A673 (cell line): Measurements from ENCODE around the gene SLC38A2. TPM values are rescaled to one million over a fixed set of nuclear protein-coding genes. Genes with fewer than 3 reads are reported as not detected.

Experiments
- BruUV-seq: library from RNA; stranded (reverse); fragments of 400-500 nt; replicated peaks from 2 replicates; lab custom pipeline; 2021; lab: Mats Ljungman, UMichigan
- CTCF ChIA-PET: fragments of 300-600 bp; sonication (Branson Sonifier 250); formaldehyde crosslinking; loops from one replicate; lab custom pipeline; 2022; ENCODE audit warnings: antibody characterized with exemption; lab: Charles Lee
- POLR2A ChIA-PET: fragments of 300-600 bp; sonication (Branson Sonifier 250); formaldehyde crosslinking; loops from one replicate; lab custom pipeline; 2022; ENCODE audit warnings: antibody characterized with exemption; ENCODE audit not compliant: low non-redundant PET; lab: Charles Lee
- DNase-seq: peaks from one replicate; pipeline ENCODE4 v3.0.0-alpha.2; 2015; ENCODE audit warnings: low spot score
- H3K27ac ChIP-seq: fragments of 200-600 bp; sonication (generic); 2 replicates; pipeline ENCODE4 v1.5.1; 2016; ENCODE audit warnings: mixed run types, low read depth, mild to moderate bottlenecking, mixed read lengths, antibody characterized with exemption, low read length; ENCODE audit not compliant: poor library complexity, severe bottlenecking
- H3K27me3 ChIP-seq: fragments of 200-600 bp; sonication (generic); replicated peaks from 2 replicates; pipeline ENCODE4 v1.6.1; 2017; ENCODE audit warnings: mixed run types, low read depth, mild to moderate bottlenecking, mixed read lengths, antibody characterized with exemption, low read length; ENCODE audit not compliant: insufficient read depth, poor library complexity
- H3K36me3 ChIP-seq: fragments of 200-600 bp; sonication (generic); 2 replicates; pipeline ENCODE4 v1.6.1; 2016; ENCODE audit warnings: mixed run types, mild to moderate bottlenecking, mixed read lengths, antibody characterized with exemption, low read length; ENCODE audit not compliant: insufficient read depth, poor library complexity, severe bottlenecking
- H3K4me1 ChIP-seq: fragments of 200-600 bp; sonication (generic); 2 replicates; pipeline ENCODE4 v1.6.1; 2017; ENCODE audit warnings: mixed run types, mild to moderate bottlenecking, mixed read lengths, antibody characterized with exemption, low read length; ENCODE audit not compliant: insufficient read depth, poor library complexity, severe bottlenecking
- H3K4me3 ChIP-seq: fragments of 200-600 bp; sonication (generic); 2 replicates; pipeline ENCODE4 v1.5.1; 2016; ENCODE audit warnings: low read depth, mixed run types, mild to moderate bottlenecking, mixed read lengths, low read length; ENCODE audit not compliant: poor library complexity, severe bottlenecking
- H3K9me3 ChIP-seq: fragments of 200-600 bp; sonication (generic); 2 replicates; pipeline ENCODE4 v1.6.1; 2016; ENCODE audit warnings: mixed run types, low read depth, mild to moderate bottlenecking, mixed read lengths, antibody characterized with exemption, low read length; ENCODE audit not compliant: poor library complexity, severe bottlenecking
- EZH2 ChIP-seq: fragments of 200-600 bp; sonication (generic); IDR thresholded peaks from 2 replicates; pipeline ENCODE4 v1.6.1; 2017; ENCODE audit warnings: borderline replicate concordance, low read depth, mild to moderate bottlenecking, mixed read lengths, antibody characterized with exemption, low read length; ENCODE audit not compliant: poor library complexity, severe bottlenecking
- intact Hi-C: fragments of 100-400 bp; cut with micrococcal nuclease; formaldehyde crosslinking; loops from one replicate; pipeline ENCODE4 v1.10.0; 2022; ENCODE audit not compliant: unreplicated experiment
- total RNA-seq: library from RNA; stranded (reverse); gene quantifications from 2 replicates; pipeline ENCODE4 v1.2.3, GENCODE V29; 2021
- TF ChIP-seq, protein P1 (sequence below): fragments of 300-800, 200-600 bp; sonication (generic); conservative IDR thresholded peaks from 2 replicates; pipeline ENCODE4 v1.5.1; 2017; ENCODE audit warnings: low read depth, mild to moderate bottlenecking, antibody characterized with exemption, low read length, moderate library complexity, mixed read lengths

The SLC38A2 gene
- total RNA-seq, 1 experiment from 2014 or later = 440 TPM

GRCh38 chr12:46364777-46365580, 7.6 kb downstream of the SLC38A2 start:
- peaks cover 75% of the 10 kb centered on the region for H3K4me1 ChIP-seq
- no peaks in the 10 kb centered on the region for H3K9me3 ChIP-seq
- no TSS peak for BruUV-seq
- peaks cover 100% of the 10 kb centered on the region for H3K36me3 ChIP-seq
- intact Hi-C loops = no loop called here
- DNase-seq = peak; percentile 77
- ChIA-PET CTCF (no interaction called here), POLR2A (interaction anchor here (0.6 to 0.7 kb wide), 4 partner anchors 12 to 466 kb away, joined by 3 to 6 read pairs (median 4); no protein-coding TSS in a partner anchor)
- TF ChIP-seq EZH2 = no peak
- TF ChIP-seq, protein P1, sequence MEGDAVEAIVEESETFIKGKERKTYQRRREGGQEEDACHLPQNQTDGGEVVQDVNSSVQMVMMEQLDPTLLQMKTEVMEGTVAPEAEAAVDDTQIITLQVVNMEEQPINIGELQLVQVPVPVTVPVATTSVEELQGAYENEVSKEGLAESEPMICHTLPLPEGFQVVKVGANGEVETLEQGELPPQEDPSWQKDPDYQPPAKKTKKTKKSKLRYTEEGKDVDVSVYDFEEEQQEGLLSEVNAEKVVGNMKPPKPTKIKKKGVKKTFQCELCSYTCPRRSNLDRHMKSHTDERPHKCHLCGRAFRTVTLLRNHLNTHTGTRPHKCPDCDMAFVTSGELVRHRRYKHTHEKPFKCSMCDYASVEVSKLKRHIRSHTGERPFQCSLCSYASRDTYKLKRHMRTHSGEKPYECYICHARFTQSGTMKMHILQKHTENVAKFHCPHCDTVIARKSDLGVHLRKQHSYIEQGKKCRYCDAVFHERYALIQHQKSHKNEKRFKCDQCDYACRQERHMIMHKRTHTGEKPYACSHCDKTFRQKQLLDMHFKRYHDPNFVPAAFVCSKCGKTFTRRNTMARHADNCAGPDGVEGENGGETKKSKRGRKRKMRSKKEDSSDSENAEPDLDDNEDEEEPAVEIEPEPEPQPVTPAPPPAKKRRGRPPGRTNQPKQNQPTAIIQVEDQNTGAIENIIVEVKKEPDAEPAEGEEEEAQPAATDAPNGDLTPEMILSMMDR = no peak
- no peaks in the 10 kb centered on the region for H3K27me3 ChIP-seq
- H3K4me3 ChIP-seq = no peak overlapping the region
- H3K27ac ChIP-seq = no peak overlapping the region

DNA sequence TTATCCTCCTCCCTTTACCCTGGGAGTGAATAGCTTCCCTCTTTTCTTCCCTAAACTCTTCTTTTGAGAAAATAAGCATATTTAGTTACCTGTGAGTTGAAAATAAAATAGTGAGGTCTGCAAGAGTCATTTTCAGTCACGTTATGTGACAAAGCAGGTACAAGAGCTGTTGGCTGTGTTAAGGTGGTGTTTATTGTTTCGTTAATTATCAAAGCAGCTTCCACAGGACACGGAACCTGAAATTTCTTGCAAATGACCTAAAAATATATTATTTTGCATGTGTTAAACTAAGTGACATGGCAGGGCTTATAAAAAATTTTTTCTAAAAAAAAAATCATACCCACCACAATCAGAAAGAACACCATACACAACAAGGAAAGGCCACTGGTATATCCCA, 8.3 kb downstream of the SLC38A2 start:
- intact Hi-C loops = no loop called here
- TF ChIP-seq, protein P1 = no peak
- no peak for TF ChIP-seq EZH2
- no peak overlapping the region for H3K27ac ChIP-seq
- H3K4me3 ChIP-seq = no peak overlapping the region
- H3K9me3 ChIP-seq = no peaks in the 10 kb centered on the region
- ChIA-PET CTCF (no interaction called here), POLR2A (interaction anchor here (0.6 to 1.2 kb wide), 4 partner anchors 214 to 370 kb away, joined by 3 to 5 read pairs (median 4); no protein-coding TSS in a partner anchor)
- BruUV-seq = no TSS peak
- no peaks in the 10 kb centered on the region for H3K27me3 ChIP-seq
- no peak for DNase-seq
- peaks cover 68% of the 10 kb centered on the region for H3K4me1 ChIP-seq
- peaks cover 100% of the 10 kb centered on the region for H3K36me3 ChIP-seq

DNA sequence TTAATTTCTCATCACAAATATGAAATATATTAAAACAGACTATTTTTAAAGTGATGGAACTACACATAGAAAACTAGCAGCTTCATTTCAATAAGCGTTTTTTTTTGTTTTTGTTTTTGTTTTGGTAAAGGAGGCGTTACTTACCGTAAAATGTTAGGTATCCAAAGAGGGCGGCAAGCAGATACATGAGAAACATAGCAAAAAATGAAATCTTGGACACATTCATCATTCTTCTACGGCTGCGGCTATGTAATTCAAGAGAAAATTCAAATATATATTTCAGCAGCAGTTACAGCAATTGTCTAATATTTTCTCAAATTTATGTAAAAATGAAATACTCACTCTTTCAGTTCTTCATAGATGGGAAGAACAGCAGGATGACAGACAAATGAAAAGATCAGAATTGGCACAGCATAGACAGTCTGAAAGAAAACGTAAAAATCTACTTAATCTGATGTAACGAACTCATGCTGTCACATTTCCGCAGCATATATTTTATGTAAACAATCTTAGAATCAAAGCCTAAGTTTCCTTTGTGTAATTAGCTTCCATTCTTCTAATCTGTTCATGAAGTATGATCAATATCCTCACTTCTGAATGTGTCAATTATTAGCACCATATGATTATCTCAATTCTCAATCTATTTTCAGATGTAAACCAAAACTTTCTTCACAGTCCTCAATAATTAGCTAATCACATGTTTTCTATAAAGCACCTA, 8.8 kb downstream of the SLC38A2 start:
- CTCF ChIA-PET = no interaction called here
- Histone ChIP-seq H3K27ac (no peak overlapping the region), H3K4me3 (no peak overlapping the region), H3K9me3 (no peaks in the 10 kb centered on the region), H3K36me3 (peaks cover 100% of the 10 kb centered on the region), H3K4me1 (peaks cover 62% of the 10 kb centered on the region), H3K27me3 (no peaks in the 10 kb centered on the region)
- POLR2A ChIA-PET = interaction anchor here (0.7 to 1.2 kb wide), 3 partner anchors 213 to 324 kb away, joined by 3 to 5 read pairs (median 4); no protein-coding TSS in a partner anchor
- TF ChIP-seq, protein P1 = no peak
- TF ChIP-seq EZH2 = no peak
- no peak for DNase-seq
- BruUV-seq = no TSS peak
- intact Hi-C loops = no loop called here
